KG1 (cell line): ENCODE results near the gene MOV10L1.
"Not testable (repeated sequence)": the region's sequence is repeated elsewhere in the genome, so short reads cannot be mapped to it uniquely, and the experiment has no call there.

Source experiments
- DNase-seq: peaks from one replicate; lab custom pipeline; 2025; lab: John Stamatoyannopoulos, UW

The MOV10L1 gene

GRCh38 chr22:50104141-50104544 lies 14.3 kb downstream of the MOV10L1 start:
- DNase-seq, result no peak

GRCh38 chr22:50105208-50106100 lies 15.6 kb downstream of the MOV10L1 start:
- DNase-seq, result peak; percentile 15

- no peak for DNase-seq
Observed at GRCh38 chr22:50107529-50107928, 17.7 kb downstream of the MOV10L1 start.

DNA sequence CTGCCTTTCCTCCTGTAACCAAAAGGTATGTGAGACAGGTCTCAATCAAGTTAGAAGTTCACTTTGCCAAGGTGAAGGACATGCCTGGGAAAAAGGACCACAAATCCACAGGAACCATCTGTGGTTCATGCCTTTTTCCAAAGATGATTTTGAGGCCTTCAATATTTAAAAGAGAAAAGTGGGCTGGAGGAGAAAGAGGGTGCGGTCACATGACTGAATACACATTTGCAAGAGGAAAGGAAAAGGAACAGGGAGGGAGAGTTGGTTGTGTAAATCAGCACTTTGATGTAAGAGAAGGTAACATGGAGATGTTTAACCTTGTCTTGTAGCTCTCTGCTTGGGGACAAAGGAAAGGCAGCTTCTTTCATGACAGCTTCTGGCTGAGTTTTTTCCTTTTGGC lies 21.2 kb downstream of the MOV10L1 start:
- DNase-seq, result no peak

DNA sequence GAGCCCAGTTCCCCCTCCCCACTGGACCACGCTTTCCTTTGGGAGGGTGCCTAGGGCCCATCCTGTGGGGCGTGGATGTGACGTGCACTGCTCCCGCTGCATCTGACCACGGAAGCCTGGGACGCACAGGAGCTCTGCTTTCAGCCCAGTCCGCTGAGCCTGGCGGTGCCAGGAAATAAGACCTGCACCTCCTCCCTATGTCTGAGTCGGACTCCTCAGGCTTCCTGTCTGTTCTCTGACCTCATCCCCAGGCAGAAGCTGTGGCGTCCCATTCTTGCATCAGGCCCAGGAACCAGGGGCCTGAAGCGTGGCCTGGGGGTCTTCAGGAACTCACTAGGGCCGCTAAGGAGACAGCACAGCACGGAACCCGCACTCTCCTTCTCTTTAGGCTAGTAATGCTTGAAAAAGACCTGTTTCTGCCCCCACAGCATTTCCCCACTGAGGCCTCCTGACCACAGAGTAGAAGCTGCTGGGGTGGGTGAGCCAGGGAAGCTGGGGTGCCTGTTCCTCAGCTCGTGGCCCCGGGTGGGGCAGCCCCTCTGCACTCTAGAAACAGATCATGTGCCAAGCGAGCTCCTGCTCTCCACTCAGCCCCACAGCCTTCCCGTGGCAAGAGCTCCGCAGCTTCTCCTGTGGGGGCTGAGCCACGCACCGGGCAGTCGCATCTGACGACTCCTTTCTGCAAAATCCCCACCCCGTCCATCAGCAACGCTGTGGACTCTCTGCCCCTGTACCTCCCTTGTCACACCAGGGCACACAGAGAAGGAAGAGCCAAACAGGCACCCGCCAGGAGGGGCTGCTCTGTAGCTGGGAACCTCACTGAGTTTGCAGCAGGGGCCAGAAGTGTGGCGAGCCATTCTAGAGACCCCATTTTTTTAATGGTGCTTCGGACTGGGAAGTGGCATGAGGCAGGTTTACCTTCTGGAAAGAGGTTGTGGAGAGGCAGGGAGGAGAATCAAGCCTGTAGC lies 22.6 kb downstream of the MOV10L1 start:
- peak; percentile 60 for DNase-seq

DNA sequence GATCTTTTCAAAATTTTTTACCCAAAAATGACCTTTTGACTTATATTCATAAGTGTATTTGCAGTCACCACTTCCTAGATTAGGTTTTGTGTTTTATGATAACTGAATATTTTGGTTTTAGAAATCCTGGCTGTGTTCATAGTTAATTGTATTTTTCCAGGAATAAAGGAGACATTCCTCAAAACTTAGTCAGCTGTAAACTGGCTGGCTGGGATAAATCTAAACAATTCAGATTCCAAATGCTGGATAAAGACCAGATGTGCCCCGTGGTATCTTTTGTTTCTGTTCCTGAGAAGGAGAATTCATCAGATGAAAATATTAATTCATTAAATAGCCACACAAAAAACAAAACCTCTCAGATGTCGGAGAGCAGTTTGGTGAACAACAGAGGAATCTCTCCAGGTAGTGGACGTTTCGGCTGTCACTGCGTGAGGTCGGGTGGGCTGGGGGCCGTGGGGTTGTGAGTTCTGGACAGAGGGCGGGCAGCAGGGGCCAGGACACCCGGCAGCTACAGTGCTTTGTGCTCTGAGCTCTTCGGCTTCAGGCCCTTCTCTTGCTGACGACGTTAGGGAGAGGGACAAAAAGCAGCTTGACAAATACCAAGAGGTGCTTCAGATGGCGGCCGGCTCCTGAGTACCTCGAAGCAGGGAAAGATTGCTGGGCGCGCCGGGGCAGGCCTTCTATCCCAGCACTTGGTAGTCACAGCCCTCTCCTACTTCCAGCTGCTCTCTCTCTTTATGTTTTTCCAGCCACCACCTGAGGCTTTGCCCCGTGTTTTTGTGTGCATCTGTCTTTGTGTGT lies 24.6 kb downstream of the MOV10L1 start:
- DNase-seq, result no peak

GRCh38 chr22:50115693-50116092 lies 25.9 kb downstream of the MOV10L1 start:
- no peak for DNase-seq

- no peak for DNase-seq
Observed at GRCh38 chr22:50117168-50117762, 27.5 kb downstream of the MOV10L1 start.

- DNase-seq, result no peak
Observed at GRCh38 chr22:50118129-50118528, 28.3 kb downstream of the MOV10L1 start.

GRCh38 chr22:50118557-50119168 lies 28.9 kb downstream of the MOV10L1 start:
- DNase-seq, result no peak

GRCh38 chr22:50119169-50119767 lies 29.5 kb downstream of the MOV10L1 start:
- no peak for DNase-seq

- no peak for DNase-seq
Observed at GRCh38 chr22:50119768-50120251, 30.0 kb downstream of the MOV10L1 start.

- DNase-seq, result no peak
Observed at GRCh38 chr22:50121202-50121740, 31.5 kb downstream of the MOV10L1 start.

GRCh38 chr22:50123119-50123518 lies 33.3 kb downstream of the MOV10L1 start:
- no peak for DNase-seq

GRCh38 chr22:50125029-50125428 lies 35.2 kb downstream of the MOV10L1 start:
- DNase-seq, result no peak

- DNase-seq, result no peak
Observed at GRCh38 chr22:50129121-50129736, 39.4 kb downstream of the MOV10L1 start.

DNA sequence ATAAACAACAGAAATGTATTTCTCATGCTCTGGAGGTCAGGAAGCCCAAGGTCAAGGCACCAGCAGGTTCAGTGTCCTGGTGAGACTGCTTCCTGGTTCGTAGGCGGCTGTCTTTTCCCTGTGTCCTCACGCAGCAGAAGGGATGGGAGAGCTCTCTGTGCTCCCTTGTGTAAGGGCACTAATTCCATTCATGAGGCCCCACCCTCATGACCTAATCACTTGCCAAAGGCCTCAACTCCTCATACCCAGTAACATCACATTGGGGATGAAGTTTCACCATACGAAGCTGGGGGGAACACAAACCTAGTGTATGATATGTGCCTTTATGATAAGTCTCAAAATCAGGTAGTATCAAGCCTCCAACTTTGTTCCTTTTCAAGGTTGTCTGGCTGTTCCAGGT lies 42.1 kb downstream of the MOV10L1 start:
- no peak for DNase-seq

GRCh38 chr22:50134481-50134880 lies 44.7 kb downstream of the MOV10L1 start:
- no peak for DNase-seq

DNA sequence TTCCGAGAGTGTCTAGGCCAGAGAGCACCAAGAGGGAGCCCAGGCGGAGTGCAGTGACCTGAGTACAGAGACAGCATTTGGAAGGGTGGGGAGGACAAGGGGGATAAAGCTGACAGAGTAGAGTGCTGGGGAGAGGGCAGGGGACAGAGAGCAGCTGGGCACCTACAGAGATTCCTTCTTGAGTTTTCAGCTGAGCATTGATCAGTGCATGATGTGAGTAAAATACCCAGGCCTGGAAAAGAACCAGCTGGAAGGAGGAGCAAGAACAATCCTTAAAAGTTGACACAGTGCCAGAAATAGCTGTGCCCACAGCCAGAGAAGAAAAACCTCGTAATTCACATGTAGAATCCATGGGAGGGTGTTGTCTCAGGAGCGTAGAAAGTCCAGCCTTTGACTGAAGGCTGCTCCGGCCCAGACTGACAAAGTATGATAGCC lies 46.8 kb downstream of the MOV10L1 start:
- no peak for DNase-seq

DNA sequence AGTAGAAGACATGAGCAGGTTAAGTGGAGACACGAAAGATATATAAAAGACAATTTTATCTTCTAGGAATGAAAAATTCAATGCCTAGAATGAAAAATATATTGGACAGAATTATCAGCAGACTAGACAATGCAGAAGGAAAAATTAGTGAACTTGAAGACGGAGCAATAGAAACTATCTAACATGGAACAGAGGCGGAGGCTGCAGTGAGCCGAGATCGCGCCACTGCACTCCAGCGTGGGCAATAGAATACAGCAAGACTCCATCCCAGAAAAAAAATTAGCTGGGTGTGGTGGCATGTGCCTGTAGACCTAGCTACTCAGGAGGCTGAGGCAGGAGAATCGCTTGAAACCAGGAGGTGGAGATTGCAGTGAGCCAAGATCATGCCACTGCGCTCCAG lies 47.5 kb downstream of the MOV10L1 start:
- not testable (repeated sequence) for DNase-seq
